HG03280 (cell line): ENCODE measurements around the gene TRIM29.

Source experiments
- ATAC-seq: cut with Tn5 transposase; IDR thresholded peaks from one replicate; pipeline ENCODE4 v1.9.1; 2021; ENCODE audit warnings: mild to moderate bottlenecking, moderate library complexity; ENCODE audit not compliant: unreplicated experiment

The TRIM29 gene

GRCh38 chr11:120102050-120102863 is 35.7 kb downstream of the TRIM29 start:
- no peak for ATAC-seq

- ATAC-seq = no peak
Observed at GRCh38 chr11:120098503-120099020, 39.4 kb downstream of the TRIM29 start.

- ATAC-seq = no peak
Observed at GRCh38 chr11:120097721-120098385, 40.1 kb downstream of the TRIM29 start.

DNA sequence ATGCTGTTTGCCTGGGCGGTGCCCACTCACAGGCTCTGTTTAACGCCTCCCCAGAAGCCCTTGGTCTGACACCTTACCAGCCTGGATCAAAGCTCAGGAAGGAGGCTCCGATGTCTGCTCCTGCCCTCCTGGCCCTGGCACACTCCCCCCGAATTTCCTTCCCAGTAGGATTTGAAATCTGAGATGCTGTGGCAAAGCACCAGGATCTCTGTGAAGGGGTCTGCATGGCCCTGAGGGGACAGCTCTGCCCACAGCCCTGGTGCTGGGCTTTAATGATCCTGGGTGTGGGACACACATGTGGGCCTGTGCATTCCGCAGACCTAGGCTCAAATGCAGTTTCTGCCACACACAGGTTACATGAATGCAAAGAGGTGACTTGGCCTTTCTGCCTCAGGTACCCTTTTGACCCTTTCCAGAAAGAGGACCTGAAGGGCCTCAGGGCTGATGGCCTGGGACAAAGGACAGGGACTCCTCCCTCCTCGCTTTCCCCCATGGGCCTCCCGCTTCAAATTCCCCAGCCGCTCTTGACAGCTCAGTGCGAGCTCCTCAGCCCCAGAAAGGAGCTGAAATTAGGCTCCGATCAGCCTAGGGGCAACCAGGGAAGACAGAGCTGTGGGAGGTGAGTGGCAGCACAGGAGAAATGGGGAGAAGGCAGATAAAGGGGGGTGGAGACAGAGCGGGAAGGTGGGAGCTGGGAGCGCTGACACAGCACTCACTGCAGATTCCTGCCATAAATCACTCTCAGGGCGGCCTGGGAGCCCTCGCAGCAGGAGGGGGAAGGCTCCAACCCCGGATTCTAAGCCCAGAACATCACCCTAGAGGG is 41.3 kb downstream of the TRIM29 start:
- no peak for ATAC-seq

DNA sequence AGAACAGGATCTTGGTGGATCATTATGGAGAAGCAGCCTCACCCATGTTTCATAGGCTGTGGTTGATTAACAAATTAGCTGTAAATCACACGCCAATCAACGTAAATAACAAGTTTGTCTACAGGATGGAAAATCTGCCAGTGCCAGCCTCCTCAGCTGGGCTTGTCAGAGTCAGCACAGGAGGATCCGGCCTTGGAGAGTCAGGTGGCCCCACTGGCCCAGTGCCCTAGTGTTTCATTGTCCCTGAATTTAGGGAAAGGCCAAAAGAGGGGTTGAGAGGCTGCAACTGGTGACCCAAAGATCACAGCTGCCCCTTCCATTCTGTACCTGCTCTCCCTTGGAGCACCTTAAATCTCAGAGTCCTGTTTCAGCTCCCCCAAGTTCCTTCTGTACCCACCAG is 42.4 kb downstream of the TRIM29 start:
- no peak for ATAC-seq

DNA sequence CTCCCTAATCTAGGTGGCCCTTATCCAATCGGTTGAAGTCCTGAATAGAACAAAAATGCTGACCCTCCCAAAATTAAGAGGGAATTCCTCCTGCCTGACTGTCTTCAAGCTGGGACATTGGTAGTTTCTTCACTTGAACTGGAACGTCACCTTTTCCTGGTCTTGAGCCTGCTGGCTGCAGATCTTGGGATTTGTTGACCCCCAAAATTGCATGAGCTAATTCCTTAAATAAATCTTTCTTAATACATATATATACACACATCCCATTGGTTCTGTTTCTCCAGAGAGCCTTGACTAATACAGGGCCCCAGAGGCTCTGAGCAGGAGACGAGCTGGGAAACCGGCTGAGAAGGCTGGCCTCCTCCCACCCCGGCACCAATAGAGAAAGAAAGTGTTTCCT is 46.2 kb downstream of the TRIM29 start:
- no peak for ATAC-seq

DNA sequence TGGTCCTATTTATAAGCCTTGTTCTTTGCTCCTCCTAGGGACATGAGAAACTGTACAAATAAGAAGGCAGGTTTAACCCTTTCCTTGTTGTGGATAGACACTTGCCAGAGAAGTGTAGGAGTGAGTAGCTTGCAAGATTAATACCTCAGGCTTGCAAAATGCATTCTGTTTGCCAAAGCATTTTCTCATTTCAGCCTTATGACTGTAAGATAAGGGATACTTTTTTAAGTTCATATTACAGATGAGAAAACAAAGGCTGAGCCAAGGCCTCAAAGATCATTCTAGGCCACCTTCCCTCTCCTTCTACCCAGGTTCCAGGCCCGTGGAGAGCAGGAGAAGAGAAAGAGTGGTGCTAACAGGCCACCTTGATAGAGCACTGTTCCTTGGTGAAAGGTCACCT is 46.8 kb downstream of the TRIM29 start:
- ATAC-seq = no peak

- no peak for ATAC-seq
Observed at GRCh38 chr11:120090411-120090810, 47.5 kb downstream of the TRIM29 start.

- no peak for ATAC-seq
Observed at GRCh38 chr11:120089036-120090001, 48.6 kb downstream of the TRIM29 start.

DNA sequence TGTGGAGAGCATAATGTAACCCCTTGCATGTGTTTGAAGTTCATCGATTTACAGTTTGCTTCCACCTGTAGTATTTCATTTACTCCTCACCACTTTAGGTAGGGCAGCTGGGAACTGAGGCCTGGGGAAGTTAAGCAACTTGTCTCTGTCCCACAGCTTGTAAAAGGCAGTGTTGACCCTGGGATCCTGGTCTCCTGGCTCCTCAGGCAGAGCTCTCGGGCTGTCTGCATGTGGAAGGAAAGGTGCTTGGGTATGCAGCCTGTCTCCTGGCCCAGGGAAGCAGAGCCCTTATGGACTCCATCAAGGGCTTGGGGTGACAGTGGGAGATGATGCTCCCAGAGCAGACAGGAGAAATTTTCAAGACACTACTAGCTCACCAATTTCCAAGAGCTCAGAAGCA is 49.9 kb downstream of the TRIM29 start:
- no peak for ATAC-seq

DNA sequence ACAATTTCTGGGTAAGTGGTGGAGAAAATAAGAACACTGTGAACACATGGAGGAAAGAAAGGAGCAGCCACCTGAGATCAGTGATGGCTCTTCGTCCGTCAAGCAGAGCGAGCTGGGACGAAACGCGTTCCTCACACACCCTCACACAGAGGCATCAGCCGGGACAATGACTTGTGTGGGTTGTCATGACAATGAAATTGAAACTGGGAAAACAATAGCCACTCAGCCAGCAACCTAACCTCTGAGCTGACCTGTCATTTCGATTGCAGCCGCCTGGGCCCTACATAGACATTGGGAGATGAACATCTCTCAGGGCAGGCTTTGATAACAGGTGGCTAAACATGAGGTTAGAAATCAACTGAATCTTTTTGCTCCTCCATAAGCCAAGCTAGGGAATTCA is 51.3 kb downstream of the TRIM29 start:
- ATAC-seq = no peak

DNA sequence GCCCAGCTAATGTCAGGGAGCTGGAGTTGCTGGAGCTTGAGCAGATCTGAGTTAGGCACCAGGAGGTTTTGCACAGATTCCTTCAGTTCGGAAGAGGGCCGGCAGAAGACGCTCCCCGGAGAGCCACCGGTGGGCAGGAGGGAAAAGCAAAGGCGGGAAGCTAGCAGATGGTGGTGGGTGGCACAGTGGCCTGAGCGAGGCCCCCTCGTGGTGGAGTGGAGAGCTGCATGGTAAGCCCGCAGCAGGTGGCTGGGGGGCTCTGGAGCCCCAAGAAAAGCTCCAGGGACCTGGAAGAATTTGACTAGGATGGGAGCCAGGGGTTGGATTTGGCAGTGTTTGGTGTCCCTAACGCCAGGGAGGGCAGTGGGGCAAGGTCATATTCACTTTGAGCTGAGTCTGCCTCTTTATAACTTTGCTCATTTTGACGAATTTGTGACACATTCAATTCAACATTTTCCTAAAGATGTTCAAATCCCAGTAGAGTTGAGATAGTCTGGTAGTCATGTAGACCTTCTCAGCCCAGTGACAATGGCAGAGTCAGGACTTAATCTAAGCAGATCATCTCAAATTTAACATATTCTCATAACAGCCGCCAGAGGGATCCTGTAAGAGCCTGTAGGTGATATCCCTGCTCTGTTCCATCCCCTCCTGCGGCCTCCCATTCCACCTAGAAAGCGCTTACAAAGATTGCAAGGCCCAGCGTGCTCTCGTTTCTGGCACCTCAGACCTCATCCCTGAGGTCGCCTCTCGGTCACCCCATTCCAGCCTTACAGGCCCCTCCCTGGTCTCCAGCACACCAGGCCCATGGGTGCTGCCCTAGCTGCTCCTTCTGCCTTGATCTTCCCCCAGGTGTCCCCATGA is 57.9 kb downstream of the TRIM29 start:
- no peak for ATAC-seq

DNA sequence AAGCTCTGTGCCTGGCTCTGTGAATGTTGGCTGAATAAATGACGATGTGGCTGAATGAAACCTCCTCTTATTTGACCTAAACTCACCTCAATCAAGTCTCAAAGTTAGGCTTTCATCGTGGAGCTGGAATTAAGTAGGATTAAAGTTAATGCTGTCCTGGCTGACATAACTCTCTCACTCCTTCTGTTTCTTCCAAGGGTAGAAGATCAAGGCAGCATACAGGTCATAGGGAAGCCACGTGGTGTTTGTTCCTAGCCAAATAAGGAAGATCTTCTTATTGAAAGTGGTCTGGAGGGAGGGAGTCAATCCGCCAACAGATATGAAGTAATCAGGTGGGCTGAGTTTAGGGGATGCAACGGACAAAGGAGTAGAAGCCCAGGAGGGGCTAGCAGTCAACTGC is 59.5 kb downstream of the TRIM29 start:
- no peak for ATAC-seq

- ATAC-seq = no peak
Observed at GRCh38 chr11:120074076-120074475, 63.8 kb downstream of the TRIM29 start.

DNA sequence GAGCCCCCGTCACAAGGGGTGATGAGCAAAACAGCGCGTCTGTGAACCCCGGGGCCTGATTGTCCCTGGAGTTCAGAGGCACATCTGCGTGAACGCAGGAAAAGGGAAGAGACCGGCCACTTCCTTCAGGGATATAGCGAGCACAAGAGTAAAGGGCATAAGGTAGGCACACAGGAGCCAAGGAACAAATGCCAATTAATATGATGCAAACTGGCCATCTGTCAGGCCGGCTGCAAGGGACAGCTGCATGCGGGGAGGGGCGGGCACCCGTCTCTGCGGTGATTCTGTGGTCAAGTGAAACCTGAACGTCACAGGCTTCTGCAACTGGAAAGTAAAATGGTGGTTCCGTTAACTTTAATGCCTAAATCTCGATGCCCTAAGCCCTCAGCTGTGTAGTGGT is 64.7 kb downstream of the TRIM29 start:
- ATAC-seq = no peak

GRCh38 chr11:120068114-120068573 is 69.8 kb downstream of the TRIM29 start:
- ATAC-seq = no peak

GRCh38 chr11:120067438-120068113 is 70.3 kb downstream of the TRIM29 start:
- no peak for ATAC-seq

DNA sequence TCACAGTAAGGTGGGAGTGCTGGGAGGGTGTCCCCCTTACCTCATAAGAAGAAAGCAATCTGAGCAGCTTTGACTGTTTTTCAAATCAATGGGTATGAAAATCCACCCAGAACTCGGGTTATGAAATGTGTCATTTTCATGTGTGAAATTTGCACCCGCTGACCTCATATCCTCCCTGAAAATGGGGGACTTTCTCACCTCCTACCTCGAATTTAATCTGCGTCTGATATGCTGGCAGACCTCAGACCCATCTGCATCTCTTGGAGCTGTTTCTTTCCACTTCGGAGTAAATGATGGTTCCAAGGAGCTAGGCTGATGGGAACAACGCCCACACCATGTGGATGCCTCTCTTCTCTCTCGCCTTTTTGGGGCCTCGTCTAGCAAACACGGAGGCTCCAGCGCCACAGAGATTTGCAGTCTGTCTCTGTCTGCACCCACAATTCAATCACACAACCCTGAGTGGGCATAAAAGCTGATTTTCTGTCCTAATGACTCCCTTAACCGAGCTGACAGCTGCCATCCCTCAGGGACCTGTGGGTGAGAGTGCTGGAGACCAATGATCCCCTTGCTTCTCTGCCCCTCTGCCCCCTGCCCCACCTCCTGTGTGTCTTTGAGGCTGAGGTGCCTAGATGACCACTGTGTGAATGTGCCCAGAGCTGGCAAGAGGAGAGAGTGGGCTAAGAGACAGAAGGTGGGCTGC is 71.0 kb downstream of the TRIM29 start:
- ATAC-seq = no peak
